Cerebellar cortex (tissue), 1 donor: ENCODE measurements around the gene NPPA.
A peak's percentile ranks its signal among the peaks of the same experiment; 100 is the strongest.

Experiments
- DNase-seq: peaks from one replicate; pipeline ENCODE4 v3.0.0-alpha.2; 2015; ENCODE audit warnings: low spot score

The NPPA gene

GRCh38 chr1:11842154-11843041, 5.2 kb downstream of the NPPA start:
- DNase-seq, result no peak

- no peak for DNase-seq
Measured at GRCh38 chr1:11841245-11842153, 6.1 kb downstream of the NPPA start.

GRCh38 chr1:11839727-11840705, 7.6 kb downstream of the NPPA start:
- no peak for DNase-seq

GRCh38 chr1:11838349-11839272, 9.0 kb downstream of the NPPA start:
- peak; percentile 69 for DNase-seq

- no peak for DNase-seq
Measured at GRCh38 chr1:11837767-11838348, 9.7 kb downstream of the NPPA start.

GRCh38 chr1:11836955-11837766, 10.4 kb downstream of the NPPA start:
- no peak for DNase-seq

- DNase-seq, result no peak
Measured at GRCh38 chr1:11835441-11836225, 11.9 kb downstream of the NPPA start.

- DNase-seq, result no peak
Measured at GRCh38 chr1:11833900-11834299, 13.7 kb downstream of the NPPA start.

GRCh38 chr1:11833497-11833896, 14.1 kb downstream of the NPPA start:
- DNase-seq, result no peak

GRCh38 chr1:11831945-11832725, 15.4 kb downstream of the NPPA start:
- DNase-seq, result no peak

- no peak for DNase-seq
Measured at GRCh38 chr1:11828511-11828910, 19.1 kb downstream of the NPPA start.

GRCh38 chr1:11826946-11827345, 20.6 kb downstream of the NPPA start:
- no peak for DNase-seq

- no peak for DNase-seq
Measured at GRCh38 chr1:11825131-11825530, 22.5 kb downstream of the NPPA start.

GRCh38 chr1:11823366-11824137, 24.0 kb downstream of the NPPA start:
- DNase-seq, result no peak

GRCh38 chr1:11822091-11822490, 25.5 kb downstream of the NPPA start:
- no peak for DNase-seq

GRCh38 chr1:11817192-11817591, 30.4 kb downstream of the NPPA start:
- DNase-seq, result no peak

- no peak for DNase-seq
Measured at GRCh38 chr1:11813021-11813420, 34.6 kb downstream of the NPPA start.
